ENCODE results near the gene TRMT2B. TPM values are rescaled to one million over a fixed set of nuclear protein-coding genes. Genes with fewer than 3 reads are reported as not detected.

The TRMT2B gene
- total RNA-seq, 1 experiment from 2014 or later = 9.5 TPM

DNA sequence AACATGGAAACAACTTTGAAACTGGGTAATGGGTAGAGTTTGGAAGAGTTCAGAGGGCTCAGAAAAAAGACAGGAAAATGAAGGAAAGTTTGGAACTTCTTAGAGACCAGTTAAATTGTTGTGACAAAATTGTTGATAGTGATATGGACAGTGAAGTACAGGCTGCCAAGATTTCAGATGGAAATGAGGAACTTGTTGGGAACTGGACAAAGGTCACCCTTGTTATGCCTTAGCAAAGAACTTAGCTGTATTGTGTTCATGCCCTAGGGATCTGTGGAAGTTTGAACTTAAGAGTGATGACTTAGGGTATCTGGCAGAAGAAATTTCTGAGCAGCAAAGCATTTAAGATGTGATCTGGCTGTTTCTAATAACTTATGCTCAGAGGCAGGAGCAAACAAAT, 87.5 kb downstream of the TRMT2B start:
- Histone ChIP-seq H3K36me3 (ENCODE audit: control insufficient read depth in 1 of 2, insufficient read depth in 2 of 2, low read length in 2 of 2) (no peaks in the 10 kb centered on the region), H3K9me2 (ENCODE audit: insufficient read depth) (no peaks in the 10 kb centered on the region), H3K79me2 (ENCODE audit: insufficient read depth, low read length) (no peaks in the 10 kb centered on the region), H3K9ac (ENCODE audit: low read length) (no peak overlapping the region), H3K27me3 (ENCODE audit: insufficient read depth, low read length) (no peaks in the 10 kb centered on the region), H3K4me2 (ENCODE audit: low read length) (no peak overlapping the region), H3K27ac (ENCODE audit: low read depth, low read length) (no peak overlapping the region), H3K4me1 (ENCODE audit: control insufficient read depth in 1 of 2, insufficient read depth in 2 of 2, low read length in 2 of 2) (no peaks in the 10 kb centered on the region), H4K20me1 (ENCODE audit: insufficient read depth) (no peaks in the 10 kb centered on the region), H3K9me3 (ENCODE audit: control insufficient read depth in 1 of 2, insufficient read depth in 1 of 2, low read depth in 1 of 2, low read length in 2 of 2) (no peaks in the 10 kb centered on the region), H2AFZ (ENCODE audit: low read depth, low read length, poor library complexity, severe bottlenecking) (no peak overlapping the region), H3K4me3 (replicated peaks in 1 of 2; ENCODE audit: low read depth in 1 of 2, low read length in 2 of 2) (no peak overlapping the region)
- ChIA-PET CTCF (no interaction called here), POLR2A (no interaction called here), RAD21 (ENCODE audit: low non-redundant PET in 1 of 2, low total read pairs in 2 of 2, uncharacterized antibody in 2 of 2, unreplicated experiment in 2 of 2) (no interaction called here)
- intact Hi-C loops (cut with micrococcal nuclease) = no loop called here
- ATAC-seq (no peak), DNase-seq (ENCODE audit: low read depth, low spot score) (no peak)
- no TSS peak for BruUV-seq (replicated peaks)
- TF ChIP-seq POLR2A (IDR thresholded peaks at IDR 0.05; ENCODE audit: borderline replicate concordance, extremely low read depth, insufficient read depth, insufficient read length) = no peak

DNA sequence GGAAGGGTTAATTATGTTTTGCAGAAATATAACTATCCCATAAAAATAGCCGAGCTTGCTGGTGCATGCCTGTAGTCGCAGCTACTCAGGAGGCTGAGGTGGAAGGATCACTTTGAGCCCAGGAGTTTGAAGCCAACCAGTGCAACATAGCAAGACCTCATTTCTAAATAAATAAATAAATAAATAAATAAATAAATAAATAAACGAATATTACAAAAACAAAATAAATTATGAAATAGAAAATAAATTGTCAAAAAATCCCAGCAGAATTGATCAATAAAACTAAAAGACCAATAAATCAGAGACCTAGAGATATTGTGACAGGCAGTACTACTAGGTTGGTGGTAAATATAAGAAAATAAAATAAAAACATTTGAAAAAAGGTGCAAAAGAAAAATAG, 89.1 kb downstream of the TRMT2B start:
- no peaks in the 10 kb centered on the region for H3K27me3 ChIP-seq (ENCODE audit: insufficient read depth, low read length)
- no TSS peak for BruUV-seq (replicated peaks)
- no peaks in the 10 kb centered on the region for H3K4me1 ChIP-seq (ENCODE audit: control insufficient read depth in 1 of 2, insufficient read depth in 2 of 2, low read length in 2 of 2)
- no peaks in the 10 kb centered on the region for H3K79me2 ChIP-seq (ENCODE audit: insufficient read depth, low read length)
- no peak overlapping the region for H2AFZ ChIP-seq (ENCODE audit: low read depth, low read length, poor library complexity, severe bottlenecking)
- H4K20me1 ChIP-seq (ENCODE audit: insufficient read depth) = no peaks in the 10 kb centered on the region
- intact Hi-C loops (cut with micrococcal nuclease) = no loop called here
- no peak overlapping the region for H3K4me3 ChIP-seq (replicated peaks in 1 of 2; ENCODE audit: low read depth in 1 of 2, low read length in 2 of 2)
- H3K9ac ChIP-seq (ENCODE audit: low read length) = no peak overlapping the region
- ATAC-seq = no peak
- DNase-seq (ENCODE audit: low read depth, low spot score) = no peak
- CTCF ChIA-PET = no interaction called here
- H3K4me2 ChIP-seq (ENCODE audit: low read length) = no peak overlapping the region
- no peaks in the 10 kb centered on the region for H3K9me3 ChIP-seq (ENCODE audit: control insufficient read depth in 1 of 2, insufficient read depth in 1 of 2, low read depth in 1 of 2, low read length in 2 of 2)
- H3K36me3 ChIP-seq (ENCODE audit: control insufficient read depth in 1 of 2, insufficient read depth in 2 of 2, low read length in 2 of 2) = no peaks in the 10 kb centered on the region
- no peak for TF ChIP-seq CBX3 (IDR thresholded peaks at IDR 0.05; ENCODE audit: low read depth)
- no peak for TF ChIP-seq ELF1 (IDR thresholded peaks at IDR 0.05; ENCODE audit: borderline replicate concordance, low read depth)
- no peak for TF ChIP-seq ZNF274 (IDR thresholded peaks at IDR 0.05; ENCODE audit: low read depth, low read length)
- no peak for TF ChIP-seq CEBPB (IDR thresholded peaks at IDR 0.05; ENCODE audit: low read depth)
- TF ChIP-seq POLR2AphosphoS5 (IDR thresholded peaks at IDR 0.05; ENCODE audit: low read depth, low read length) = no peak
- no peak for TF ChIP-seq FOSL1 (IDR thresholded peaks at IDR 0.05; ENCODE audit: low read depth)
- TF ChIP-seq JUND (IDR thresholded peaks at IDR 0.05) = no peak
- no peak for TF ChIP-seq ZFX (IDR thresholded peaks at IDR 0.05)
- TF ChIP-seq POLR2A (IDR thresholded peaks at IDR 0.05; ENCODE audit: borderline replicate concordance, extremely low read depth, insufficient read depth, insufficient read length) = no peak
- TF ChIP-seq EZH2phosphoT487 (IDR thresholded peaks at IDR 0.05; ENCODE audit: borderline replicate concordance) = no peak
- TF ChIP-seq, protein P1, sequence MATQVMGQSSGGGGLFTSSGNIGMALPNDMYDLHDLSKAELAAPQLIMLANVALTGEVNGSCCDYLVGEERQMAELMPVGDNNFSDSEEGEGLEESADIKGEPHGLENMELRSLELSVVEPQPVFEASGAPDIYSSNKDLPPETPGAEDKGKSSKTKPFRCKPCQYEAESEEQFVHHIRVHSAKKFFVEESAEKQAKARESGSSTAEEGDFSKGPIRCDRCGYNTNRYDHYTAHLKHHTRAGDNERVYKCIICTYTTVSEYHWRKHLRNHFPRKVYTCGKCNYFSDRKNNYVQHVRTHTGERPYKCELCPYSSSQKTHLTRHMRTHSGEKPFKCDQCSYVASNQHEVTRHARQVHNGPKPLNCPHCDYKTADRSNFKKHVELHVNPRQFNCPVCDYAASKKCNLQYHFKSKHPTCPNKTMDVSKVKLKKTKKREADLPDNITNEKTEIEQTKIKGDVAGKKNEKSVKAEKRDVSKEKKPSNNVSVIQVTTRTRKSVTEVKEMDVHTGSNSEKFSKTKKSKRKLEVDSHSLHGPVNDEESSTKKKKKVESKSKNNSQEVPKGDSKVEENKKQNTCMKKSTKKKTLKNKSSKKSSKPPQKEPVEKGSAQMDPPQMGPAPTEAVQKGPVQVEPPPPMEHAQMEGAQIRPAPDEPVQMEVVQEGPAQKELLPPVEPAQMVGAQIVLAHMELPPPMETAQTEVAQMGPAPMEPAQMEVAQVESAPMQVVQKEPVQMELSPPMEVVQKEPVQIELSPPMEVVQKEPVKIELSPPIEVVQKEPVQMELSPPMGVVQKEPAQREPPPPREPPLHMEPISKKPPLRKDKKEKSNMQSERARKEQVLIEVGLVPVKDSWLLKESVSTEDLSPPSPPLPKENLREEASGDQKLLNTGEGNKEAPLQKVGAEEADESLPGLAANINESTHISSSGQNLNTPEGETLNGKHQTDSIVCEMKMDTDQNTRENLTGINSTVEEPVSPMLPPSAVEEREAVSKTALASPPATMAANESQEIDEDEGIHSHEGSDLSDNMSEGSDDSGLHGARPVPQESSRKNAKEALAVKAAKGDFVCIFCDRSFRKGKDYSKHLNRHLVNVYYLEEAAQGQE (IDR thresholded peaks at IDR 0.05; ENCODE audit: low read depth) = no peak
- no peak for TF ChIP-seq TCF7L2 (IDR thresholded peaks at IDR 0.05; ENCODE audit: borderline replicate concordance, extremely low read depth, insufficient read depth, insufficient read length)
- POLR2A ChIA-PET = no interaction called here
- RAD21 ChIA-PET (ENCODE audit: low non-redundant PET in 1 of 2, low total read pairs in 2 of 2, uncharacterized antibody in 2 of 2, unreplicated experiment in 2 of 2) = no interaction called here
- H3K27ac ChIP-seq (ENCODE audit: low read depth, low read length) = no peak overlapping the region
- H3K9me2 ChIP-seq (ENCODE audit: insufficient read depth) = no peaks in the 10 kb centered on the region

Data from HCT116 (cell line).